NCI-H187 treated with DMSO at 0.1 percent for 48 hours (cell line): ENCODE results near the gene RAD51AP2.
"Not testable (repeated sequence)": the region's sequence is repeated elsewhere in the genome, so short reads cannot be mapped to it uniquely, and the experiment has no call there.

Source experiments
- DNase-seq: peaks from one replicate; lab custom pipeline; 2025; lab: John Stamatoyannopoulos, UW

RAD51AP2 gene

GRCh38 chr2:17538022-17538843, 20.0 kb upstream of the RAD51AP2 start:
- DNase-seq: no peak

- DNase-seq: no peak
These were observed 18.2 kb upstream of the RAD51AP2 start for GRCh38 chr2:17536416-17536815.

GRCh38 chr2:17533546-17533945, 15.3 kb upstream of the RAD51AP2 start:
- DNase-seq: no peak

- no peak for DNase-seq
These were observed 11.5 kb upstream of the RAD51AP2 start for GRCh38 chr2:17529771-17530170.

GRCh38 chr2:17522303-17522702, 4.1 kb upstream of the RAD51AP2 start:
- DNase-seq: no peak

GRCh38 chr2:17521621-17522020, 3.4 kb upstream of the RAD51AP2 start:
- no peak for DNase-seq

- DNase-seq: no peak
These were observed 2.5 kb upstream of the RAD51AP2 start for GRCh38 chr2:17520761-17521160.

GRCh38 chr2:17519486-17519885, 1.2 kb upstream of the RAD51AP2 start:
- DNase-seq: no peak

GRCh38 chr2:17517481-17518211, 594 bp downstream of the RAD51AP2 start:
- no peak for DNase-seq

GRCh38 chr2:17515652-17516051, 2.6 kb downstream of the RAD51AP2 start:
- no peak for DNase-seq

GRCh38 chr2:17506736-17507616, 11.3 kb downstream of the RAD51AP2 start:
- no peak for DNase-seq

GRCh38 chr2:17497718-17498117, 20.5 kb downstream of the RAD51AP2 start:
- DNase-seq: no peak

- DNase-seq: no peak
These were observed 22.6 kb downstream of the RAD51AP2 start for GRCh38 chr2:17495590-17495989.

GRCh38 chr2:17490165-17490564, 28.1 kb downstream of the RAD51AP2 start:
- not testable (repeated sequence) for DNase-seq

GRCh38 chr2:17488610-17489009, 29.6 kb downstream of the RAD51AP2 start:
- DNase-seq: not testable (repeated sequence)

GRCh38 chr2:17483496-17483895, 34.7 kb downstream of the RAD51AP2 start:
- DNase-seq: no peak

- DNase-seq: no peak
These were observed 35.6 kb downstream of the RAD51AP2 start for GRCh38 chr2:17482651-17483050.

- DNase-seq: no peak
These were observed 38.4 kb downstream of the RAD51AP2 start for GRCh38 chr2:17479875-17480274.

- DNase-seq: no peak
These were observed 41.4 kb downstream of the RAD51AP2 start for GRCh38 chr2:17476830-17477229.

- no peak for DNase-seq
These were observed 42.2 kb downstream of the RAD51AP2 start for GRCh38 chr2:17476064-17476463.

- no peak for DNase-seq
These were observed 43.0 kb downstream of the RAD51AP2 start for GRCh38 chr2:17475286-17475685.

GRCh38 chr2:17471979-17472378, 46.3 kb downstream of the RAD51AP2 start:
- no peak for DNase-seq
